Upper lobe of left lung (tissue), 4 donors: ENCODE measurements around the gene TRIM9.

Experiments
- EP300 ChIP-seq, 4 donors: sonication (generic); formaldehyde crosslinking; IDR thresholded peaks; one replicate each; pipeline ENCODE4 v1.5.1; 2017; ENCODE audit warnings: antibody characterized with exemption in 4 of 4, control low read depth in 2 of 4
- POLR2A ChIP-seq, 4 donors: fragments of 450-650 bp; IDR thresholded peaks; one replicate each; pipeline ENCODE4 v1.5.1; 2016 to 2017; ENCODE audit warnings: antibody characterized with exemption in 4 of 4, mild to moderate bottlenecking in 2 of 4
- TF ChIP-seq, protein P1 (sequence below), 6 experiments: fragments of 450-650 bp in 4 of 6; fragments of 200-600 bp in 2 of 6; sonication (generic) in 2 of 6; IDR thresholded peaks; one replicate each; pipeline ENCODE4 v1.5.1; 2016 to 2019; ENCODE audit warnings: antibody characterized with exemption in 6 of 6

DNA sequence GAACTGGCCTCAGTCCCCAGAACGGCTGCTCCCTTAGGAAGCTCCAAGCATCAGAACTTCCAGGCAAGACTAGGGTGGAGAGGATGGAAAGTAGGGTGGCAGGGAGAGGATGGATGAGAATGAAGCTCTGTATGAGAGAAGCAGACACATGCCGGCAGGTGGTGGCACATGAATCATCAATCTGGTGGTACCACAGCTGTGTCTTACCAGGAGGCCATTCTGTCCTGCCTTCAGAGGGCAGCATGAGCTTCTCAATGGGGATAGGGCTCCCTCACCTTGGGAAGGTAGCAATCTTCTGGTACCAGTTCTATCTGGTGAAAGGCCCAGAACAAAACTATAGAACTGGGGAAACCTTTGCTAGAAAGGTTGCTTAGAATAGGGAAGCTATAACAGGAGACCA, 95.2 kb downstream of the TRIM9 start:
- TF ChIP-seq, protein P1, sequence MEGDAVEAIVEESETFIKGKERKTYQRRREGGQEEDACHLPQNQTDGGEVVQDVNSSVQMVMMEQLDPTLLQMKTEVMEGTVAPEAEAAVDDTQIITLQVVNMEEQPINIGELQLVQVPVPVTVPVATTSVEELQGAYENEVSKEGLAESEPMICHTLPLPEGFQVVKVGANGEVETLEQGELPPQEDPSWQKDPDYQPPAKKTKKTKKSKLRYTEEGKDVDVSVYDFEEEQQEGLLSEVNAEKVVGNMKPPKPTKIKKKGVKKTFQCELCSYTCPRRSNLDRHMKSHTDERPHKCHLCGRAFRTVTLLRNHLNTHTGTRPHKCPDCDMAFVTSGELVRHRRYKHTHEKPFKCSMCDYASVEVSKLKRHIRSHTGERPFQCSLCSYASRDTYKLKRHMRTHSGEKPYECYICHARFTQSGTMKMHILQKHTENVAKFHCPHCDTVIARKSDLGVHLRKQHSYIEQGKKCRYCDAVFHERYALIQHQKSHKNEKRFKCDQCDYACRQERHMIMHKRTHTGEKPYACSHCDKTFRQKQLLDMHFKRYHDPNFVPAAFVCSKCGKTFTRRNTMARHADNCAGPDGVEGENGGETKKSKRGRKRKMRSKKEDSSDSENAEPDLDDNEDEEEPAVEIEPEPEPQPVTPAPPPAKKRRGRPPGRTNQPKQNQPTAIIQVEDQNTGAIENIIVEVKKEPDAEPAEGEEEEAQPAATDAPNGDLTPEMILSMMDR (IDR thresholded peaks at IDR 0.05): no peak
- TF ChIP-seq POLR2A (IDR thresholded peaks at IDR 0.05): no peak
- TF ChIP-seq EP300 (IDR thresholded peaks at IDR 0.05): no peak
